WTC11 (cell line): ENCODE measurements around the gene SAXO2.
"Not testable (repeated sequence)": the region's sequence is repeated elsewhere in the genome, so short reads cannot be mapped to it uniquely, and the experiment has no call there.

Experiments used
- CTCF ChIP-seq: fragments of 200-600 bp; IDR thresholded peaks from 2 replicates; pipeline ENCODE4 v1.8.0; 2022; ENCODE audit warnings: antibody characterized with exemption
- E2F4 ChIP-seq: sonication (generic); formaldehyde crosslinking; IDR thresholded peaks from 2 replicates; pipeline ENCODE4 v1.8.1; 2022; ENCODE audit warnings: low read depth, mild to moderate bottlenecking, moderate library complexity, missing genetic modification reagents, borderline replicate concordance
- RORB ChIP-seq: fragments of 250-450 bp; sonication (Bioruptor Pico); IDR thresholded peaks from 2 replicates; pipeline ENCODE4 v1.9.0; 2021; ENCODE audit warnings: mild to moderate bottlenecking
- STAT6 ChIP-seq: sonication (generic); formaldehyde crosslinking; conservative IDR thresholded peaks from 2 replicates; pipeline ENCODE4 v1.8.1; 2023; ENCODE audit warnings: mild to moderate bottlenecking, low read depth, missing genetic modification reagents, moderate library complexity
- ZNF532 ChIP-seq: fragments of 250-450 bp; sonication (Bioruptor Pico); IDR thresholded peaks from 2 replicates; pipeline ENCODE4 v1.9.0; 2021; ENCODE audit warnings: mild to moderate bottlenecking, borderline replicate concordance
- TF ChIP-seq, protein P1 (sequence below): sonication (generic); formaldehyde crosslinking; IDR thresholded peaks from 2 replicates; pipeline ENCODE4 v1.8.1; 2022; ENCODE audit warnings: low read depth, missing genetic modification reagents, borderline replicate concordance

DNA sequence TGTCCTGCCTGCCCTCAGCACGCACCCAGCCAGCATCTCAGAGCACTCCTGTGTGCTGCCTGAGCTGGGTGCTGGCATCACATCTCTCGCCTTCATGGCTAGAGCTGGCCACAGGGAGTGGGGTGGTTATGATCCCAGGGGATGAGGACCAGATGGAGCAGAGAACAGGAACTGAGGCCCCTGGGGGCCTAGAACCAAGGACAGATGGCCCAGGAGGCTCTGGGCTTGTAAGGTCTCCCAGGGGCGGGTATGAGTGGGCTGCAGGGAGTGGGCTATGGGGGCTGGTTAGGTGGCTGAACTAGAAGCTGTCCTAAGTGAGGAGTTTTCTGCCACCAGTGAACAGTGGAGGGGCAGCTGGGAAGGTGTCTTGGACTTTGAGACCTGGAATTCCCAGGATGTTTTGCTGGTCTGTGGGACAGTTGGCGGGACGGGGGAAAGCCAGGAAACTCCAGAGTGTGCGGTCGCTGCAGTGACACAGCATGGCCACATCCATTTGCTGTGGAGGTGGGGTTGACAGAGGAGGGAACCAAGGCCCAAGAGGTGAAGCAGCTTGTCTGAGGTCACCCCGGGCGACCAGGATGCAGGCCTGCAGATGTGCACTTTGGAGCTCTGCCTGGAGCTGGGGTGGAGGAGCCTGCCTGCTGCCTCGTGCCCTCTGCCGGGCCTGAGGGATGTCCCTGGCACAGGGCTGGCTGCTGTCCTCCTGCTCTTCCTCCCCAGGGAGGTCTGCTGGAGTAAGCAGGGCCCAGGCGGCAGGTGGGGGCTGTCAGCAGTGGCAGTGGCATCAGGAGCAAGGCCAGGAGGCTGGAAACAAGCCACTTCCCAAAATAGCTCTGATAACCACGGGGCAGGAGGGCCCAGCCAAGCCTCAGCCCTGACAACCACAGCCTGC lies 70.3 kb downstream of the SAXO2 start:
- TF ChIP-seq, protein P1, sequence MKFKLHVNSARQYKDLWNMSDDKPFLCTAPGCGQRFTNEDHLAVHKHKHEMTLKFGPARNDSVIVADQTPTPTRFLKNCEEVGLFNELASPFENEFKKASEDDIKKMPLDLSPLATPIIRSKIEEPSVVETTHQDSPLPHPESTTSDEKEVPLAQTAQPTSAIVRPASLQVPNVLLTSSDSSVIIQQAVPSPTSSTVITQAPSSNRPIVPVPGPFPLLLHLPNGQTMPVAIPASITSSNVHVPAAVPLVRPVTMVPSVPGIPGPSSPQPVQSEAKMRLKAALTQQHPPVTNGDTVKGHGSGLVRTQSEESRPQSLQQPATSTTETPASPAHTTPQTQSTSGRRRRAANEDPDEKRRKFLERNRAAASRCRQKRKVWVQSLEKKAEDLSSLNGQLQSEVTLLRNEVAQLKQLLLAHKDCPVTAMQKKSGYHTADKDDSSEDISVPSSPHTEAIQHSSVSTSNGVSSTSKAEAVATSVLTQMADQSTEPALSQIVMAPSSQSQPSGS: not testable (repeated sequence)
- not testable (repeated sequence) for TF ChIP-seq E2F4 (CRISPR knock-in tag); CTCF; RORB (CRISPR knock-in tag); STAT6 (CRISPR knock-in tag); ZNF532
